HCT116 (cell line): ENCODE results near the gene CTXN1. TPM values are rescaled to one million over a fixed set of nuclear protein-coding genes. Genes with fewer than 3 reads are reported as not detected.

Experiments used
- ATAC-seq: fragments of 200-7000 bp; cut with Tn5 transposase; 2 replicates; pipeline ENCODE4 v1.9.1; 2020; ENCODE audit warnings: mild to moderate bottlenecking, moderate library complexity
- BruUV-seq: library from RNA; stranded (reverse); fragments of 400-500 nt; replicated peaks from 2 replicates; lab custom pipeline; 2021; lab: Mats Ljungman, UMichigan
- CTCF ChIA-PET: fragments of 300-600 bp; sonication (Branson Sonifier 250); formaldehyde crosslinking; loops from one replicate; lab custom pipeline; 2021; ENCODE audit warnings: antibody characterized with exemption; lab: Charles Lee
- POLR2A ChIA-PET: fragments of 300-600, 350-600 bp; sonication (Branson Sonifier 250); formaldehyde crosslinking; loops from one replicate; lab custom pipeline; 2021; ENCODE audit warnings: antibody characterized with exemption; lab: Charles Lee
- RAD21 ChIA-PET, 2 experiments: fragments of 300-600 bp; sonication (Branson Sonifier 250); formaldehyde crosslinking; loops; one replicate each; lab custom pipeline; 2023; ENCODE audit warnings: low total read pairs in 2 of 2; ENCODE audit not compliant: uncharacterized antibody in 2 of 2, unreplicated experiment in 2 of 2, low non-redundant PET in 1 of 2; lab: Charles Lee
- DNase-seq: peaks from one replicate; pipeline ENCODE4 v3.0.0-alpha.2; 2010; ENCODE audit warnings: low read depth, low spot score
- H2AFZ ChIP-seq: fragments of 200-600 bp; shearing (Covaris generic), sonication (generic); 2 replicates; pipeline ENCODE4 v1.6.1; 2017; ENCODE audit warnings: low read depth, mixed run types, mixed read lengths, antibody characterized with exemption, low read length; ENCODE audit not compliant: poor library complexity, severe bottlenecking
- H3K27ac ChIP-seq: 2 replicates; pipeline ENCODE4 v1.5.1; 2012; ENCODE audit warnings: low read depth, low read length
- H3K27me3 ChIP-seq: fragments of 200-600 bp; sonication (generic); 2 replicates; pipeline ENCODE4 v1.6.1; 2016; ENCODE audit warnings: mixed run types, low read length, mixed read lengths; ENCODE audit not compliant: insufficient read depth
- H3K36me3 ChIP-seq, 2 experiments: fragments of 200-500 bp in 1 of 2; fragments of 200-600 bp in 1 of 2; sonication (Bioruptor generic) in 1 of 2; sonication (generic) in 1 of 2; 2 replicates each; pipeline versions ENCODE4 v1.5.1 to v1.6.1; 2014 to 2016; ENCODE audit warnings: low read length in 2 of 2, inconsistent platforms in 1 of 2, mixed read lengths in 1 of 2, mixed run types in 1 of 2; ENCODE audit not compliant: insufficient read depth in 2 of 2, control insufficient read depth in 1 of 2
- H3K4me1 ChIP-seq, 2 experiments: fragments of 200-600 bp in 1 of 2; sonication (generic) in 1 of 2; 2 replicates each; pipeline versions ENCODE4 v1.5.1 to v1.6.1; 2012 to 2017; ENCODE audit warnings: low read length in 2 of 2, inconsistent platforms in 1 of 2, mild to moderate bottlenecking in 1 of 2, mixed read lengths in 1 of 2, mixed run types in 1 of 2, moderate library complexity in 1 of 2; ENCODE audit not compliant: insufficient read depth in 2 of 2, control insufficient read depth in 1 of 2
- H3K4me2 ChIP-seq: fragments of 200-600 bp; sonication (generic); 2 replicates; pipeline ENCODE4 v1.6.1; 2017; ENCODE audit warnings: mixed run types, low read length, mixed read lengths
- H3K4me3 ChIP-seq, 2 experiments: fragments of 200-600 bp in 1 of 2; sonication (generic) in 1 of 2; replicated peaks in 1 of 2; 2 replicates each; pipeline ENCODE4 v1.5.1; 2011 to 2016; ENCODE audit warnings: low read length in 2 of 2, control low read depth in 1 of 2, low read depth in 1 of 2, mild to moderate bottlenecking in 1 of 2, mixed read lengths in 1 of 2, mixed run types in 1 of 2
- H3K79me2 ChIP-seq: fragments of 200-600 bp; sonication (generic); 2 replicates; pipeline ENCODE4 v1.6.1; 2017; ENCODE audit warnings: mild to moderate bottlenecking, mixed run types, low read length, moderate library complexity, mixed read lengths; ENCODE audit not compliant: insufficient read depth
- H3K9ac ChIP-seq: fragments of 200-600 bp; sonication (generic); 2 replicates; pipeline ENCODE4 v1.6.1; 2016; ENCODE audit warnings: low read length, mixed read lengths
- H3K9me2 ChIP-seq: fragments of 200-600 bp; sonication (generic), shearing (Covaris generic); 2 replicates; pipeline ENCODE4 v1.6.1; 2017; ENCODE audit warnings: mixed run types, mild to moderate bottlenecking, moderate library complexity; ENCODE audit not compliant: insufficient read depth
- H3K9me3 ChIP-seq, 2 experiments: fragments of 200-500 bp in 1 of 2; fragments of 200-600 bp in 1 of 2; sonication (Bioruptor generic) in 1 of 2; sonication (generic) in 1 of 2; 2 replicates each; pipeline ENCODE4 v1.6.1; 2014 to 2017; ENCODE audit warnings: low read length in 2 of 2, mixed read lengths in 2 of 2, inconsistent platforms in 1 of 2, low read depth in 1 of 2, mild to moderate bottlenecking in 1 of 2, mixed run types in 1 of 2, moderate library complexity in 1 of 2; ENCODE audit not compliant: control insufficient read depth in 1 of 2, insufficient read depth in 1 of 2
- H4K20me1 ChIP-seq: fragments of 200-600 bp; sonication (generic), shearing (Covaris generic); 2 replicates; pipeline ENCODE4 v1.6.1; 2017; ENCODE audit warnings: mixed run types, mild to moderate bottlenecking, moderate library complexity; ENCODE audit not compliant: insufficient read depth
- ATF3 ChIP-seq: IDR thresholded peaks from 2 replicates; pipeline ENCODE4 v1.6.1; 2012
- CBX3 ChIP-seq: IDR thresholded peaks from 2 replicates; pipeline ENCODE4 v1.6.1; 2012; ENCODE audit warnings: low read depth
- CEBPB ChIP-seq: IDR thresholded peaks from 2 replicates; pipeline ENCODE4 v1.6.1; 2012; ENCODE audit warnings: low read depth
- CTCF ChIP-seq, 3 experiments: fragments of 200-600 bp in 1 of 3; sonication (generic) in 1 of 3; IDR thresholded peaks in 2 of 3; conservative IDR thresholded peaks in 1 of 3; 2 replicates each; pipeline ENCODE4 v1.5.1; 2012 to 2017; ENCODE audit warnings: low read depth in 2 of 3, low read length in 2 of 3, antibody characterized with exemption in 1 of 3, borderline replicate concordance in 1 of 3, control low read depth in 1 of 3, mild to moderate bottlenecking in 1 of 3, mixed read lengths in 1 of 3, mixed run types in 1 of 3, moderate library complexity in 1 of 3; ENCODE audit not compliant: insufficient read depth in 1 of 3
- ELF1 ChIP-seq: IDR thresholded peaks from 2 replicates; pipeline ENCODE4 v1.6.1; 2012; ENCODE audit warnings: low read depth, borderline replicate concordance
- EZH2phosphoT487 ChIP-seq: fragments of 200-600 bp; IDR thresholded peaks from 2 replicates; pipeline ENCODE4 v1.6.1; 2018; ENCODE audit warnings: antibody characterized with exemption, borderline replicate concordance
- JUND ChIP-seq: IDR thresholded peaks from 2 replicates; pipeline ENCODE4 v1.6.1; 2012
- REST ChIP-seq: IDR thresholded peaks from 2 replicates; pipeline ENCODE4 v1.6.1; 2012; ENCODE audit warnings: low read depth
- ZFX ChIP-seq: fragments of 450-650 bp; IDR thresholded peaks from 2 replicates; pipeline ENCODE4 v1.6.1; 2017
- intact Hi-C: fragments of 100-400 bp; cut with micrococcal nuclease; formaldehyde crosslinking; loops from 2 replicates; pipeline ENCODE4 v1.10.0; 2022
- total RNA-seq: library from RNA; stranded (reverse); gene quantifications from one replicate; pipeline ENCODE4 v1.2.1, GENCODE V29; 2021; ENCODE audit not compliant: unreplicated experiment

The CTXN1 gene
- total RNA-seq, 1 experiment from 2014 or later = 56.0 TPM

- Histone ChIP-seq H3K9me3 (no peaks in the 10 kb centered on the region), H3K9me2 (no peaks in the 10 kb centered on the region), H4K20me1 (no peaks in the 10 kb centered on the region), H3K36me3 (peaks cover 0 to 12% of the 10 kb centered on the region in 2 experiments; a peak in 3 of 4 replicates), H3K79me2 (peaks cover 10% of the 10 kb centered on the region; the same call in 1 of the 2 replicates), H3K4me1 (peaks cover 17 to 61% of the 10 kb centered on the region in 2 experiments; a peak in 3 of 4 replicates), H2AFZ (no peak overlapping the region), H3K4me3 (peak overlapping the region; percentile 59 to 61), H3K27ac (peak overlapping the region; percentile 81), H3K9ac (peak overlapping the region; percentile 62), H3K4me2 (peak overlapping the region; percentile 82), H3K27me3 (no peaks in the 10 kb centered on the region)
- intact Hi-C loops = loop anchor here (5.0 kb wide), 1 partner anchor 69 kb away; no protein-coding TSS in a partner anchor
- POLR2A ChIA-PET = interaction anchor here (1.1 to 2.7 kb wide), 10 partner anchors 8 to 234 kb away, joined by 3 to 33 read pairs (median 8); partner anchors contain the start of genes MAP2K7 and TIMM44
- ATAC-seq (no peak), DNase-seq (no peak)
- RAD21 ChIA-PET = interaction anchor here (1.5 to 2.0 kb wide), 2 partner anchors 53 to 68 kb away, joined by 7 read pairs; no protein-coding TSS in a partner anchor
- no peak for TF ChIP-seq CEBPB
- no peak for TF ChIP-seq EZH2phosphoT487
- no TSS peak for BruUV-seq
- CTCF ChIA-PET = interaction anchor here (1.1 to 5.2 kb wide), 9 partner anchors 8 to 414 kb away, joined by 3 to 41 read pairs (median 14); partner anchors contain the start of genes MAP2K7, TIMM44 and TRAPPC5
These were observed 4.5 kb downstream of the CTXN1 start for GRCh38 chr19:7921302-7921966.

GRCh38 chr19:7920519-7921301, 5.2 kb downstream of the CTXN1 start:
- ChIA-PET CTCF (interaction anchor here (0.6 to 5.2 kb wide), 16 partner anchors 9 to 567 kb away, joined by 3 to 41 read pairs (median 4); partner anchors contain the start of genes MAP2K7, TIMM44 and TRAPPC5), RAD21 (interaction anchor here (0.6 to 2.0 kb wide), 9 partner anchors 8 to 579 kb away, joined by 3 to 9 read pairs (median 6); partner anchors contain the start of gene TIMM44 (in 1 of the 2)), POLR2A (interaction anchor here (0.6 to 2.7 kb wide), 17 partner anchors 9 to 1410 kb away, joined by 3 to 33 read pairs (median 6); partner anchors contain the start of genes LRRC8E, MAP2K7 and TIMM44)
- Histone ChIP-seq H3K4me2 (peak overlapping the region; percentile 91), H4K20me1 (no peaks in the 10 kb centered on the region), H3K9me2 (no peaks in the 10 kb centered on the region), H3K27ac (peak overlapping the region; percentile 89), H3K27me3 (no peaks in the 10 kb centered on the region), H3K9ac (peak overlapping the region; percentile 89), H3K79me2 (peaks cover 10% of the 10 kb centered on the region; the same call in 1 of the 2 replicates), H3K36me3 (peaks cover 0 to 12% of the 10 kb centered on the region in 2 experiments; a peak in 3 of 4 replicates), H3K4me3 (peak overlapping the region; percentile 66 to 74), H3K4me1 (peaks cover 21 to 64% of the 10 kb centered on the region in 2 experiments; a peak in 3 of 4 replicates), H2AFZ (no peak overlapping the region), H3K9me3 (no peaks in the 10 kb centered on the region)
- intact Hi-C loops = loop anchor here (1.0 to 5.0 kb wide), 2 partner anchors 50 to 68 kb away; no protein-coding TSS in a partner anchor
- ATAC-seq (peak; percentile 42), DNase-seq (peak; percentile 89)
- TSS peak; percentile 34 for BruUV-seq
- no peak for TF ChIP-seq CEBPB
- TF ChIP-seq ATF3 = no peak
- TF ChIP-seq CBX3 = no peak
- no peak for TF ChIP-seq REST
- TF ChIP-seq CTCF (IDR thresholded peaks at IDR 0.05 in 2 of 3, conservative IDR thresholded peaks at IDR 0.05 in 1 of 3; ENCODE audit: borderline replicate concordance in 1 of 3, insufficient read depth in 1 of 3, low read depth in 2 of 3, low read length in 2 of 3) = no peak
- no peak for TF ChIP-seq JUND
- no peak for TF ChIP-seq ZFX
- TF ChIP-seq ELF1 = no peak
- no peak for TF ChIP-seq EZH2phosphoT487
